Nucleus accumbens (tissue), 56 donors: ENCODE data around the gene CLDN19.
A peak's percentile ranks its signal among the peaks of the same experiment; 100 is the strongest.
"Not testable (repeated sequence)": the region's sequence is repeated elsewhere in the genome, so short reads cannot be mapped to it uniquely, and the experiment has no call there.

Experiments used
- DNase-seq, 56 donors: peaks; one replicate each; lab custom pipeline; 2025; lab: John Stamatoyannopoulos, UW

Gene CLDN19

DNA sequence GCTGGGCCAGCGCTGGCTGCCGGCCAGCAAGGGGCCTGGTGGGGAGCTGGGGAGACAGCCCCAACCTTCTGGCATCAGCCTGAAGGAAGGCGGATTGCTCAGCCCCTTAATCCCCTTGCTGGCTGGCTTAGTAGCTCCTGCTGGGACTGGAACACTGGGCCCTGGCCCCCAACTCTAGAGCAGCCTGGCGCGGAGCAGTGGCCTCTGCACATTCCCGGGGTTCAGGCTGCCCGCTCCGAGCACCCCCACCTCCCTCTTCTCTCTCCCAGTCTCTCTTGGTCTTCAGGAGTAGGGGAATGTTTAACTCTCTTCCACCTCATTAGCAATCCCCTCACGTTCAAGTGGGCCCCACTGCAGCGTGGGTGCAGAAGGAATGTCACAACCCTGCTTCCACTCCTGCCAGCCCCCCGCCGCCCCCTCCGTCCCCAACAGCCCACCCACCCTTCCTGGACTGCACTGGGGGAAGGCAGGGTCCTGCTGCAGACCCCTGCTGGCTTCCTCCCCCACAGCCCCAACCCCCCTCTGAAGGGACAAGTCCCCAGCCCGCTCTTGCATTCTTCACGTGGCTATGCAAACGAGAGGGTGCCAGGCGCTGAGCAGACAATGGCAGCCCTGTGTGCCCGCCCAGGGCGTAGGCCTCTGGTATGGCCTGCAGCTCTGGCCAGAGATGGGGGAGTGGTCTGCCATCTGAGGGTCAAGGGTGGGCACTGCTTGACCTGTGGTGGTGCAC, 980 bp upstream of the CLDN19 start:
- DNase-seq = peak in 12 of 56 donors; percentile 6 to 49 (median 19)

DNA sequence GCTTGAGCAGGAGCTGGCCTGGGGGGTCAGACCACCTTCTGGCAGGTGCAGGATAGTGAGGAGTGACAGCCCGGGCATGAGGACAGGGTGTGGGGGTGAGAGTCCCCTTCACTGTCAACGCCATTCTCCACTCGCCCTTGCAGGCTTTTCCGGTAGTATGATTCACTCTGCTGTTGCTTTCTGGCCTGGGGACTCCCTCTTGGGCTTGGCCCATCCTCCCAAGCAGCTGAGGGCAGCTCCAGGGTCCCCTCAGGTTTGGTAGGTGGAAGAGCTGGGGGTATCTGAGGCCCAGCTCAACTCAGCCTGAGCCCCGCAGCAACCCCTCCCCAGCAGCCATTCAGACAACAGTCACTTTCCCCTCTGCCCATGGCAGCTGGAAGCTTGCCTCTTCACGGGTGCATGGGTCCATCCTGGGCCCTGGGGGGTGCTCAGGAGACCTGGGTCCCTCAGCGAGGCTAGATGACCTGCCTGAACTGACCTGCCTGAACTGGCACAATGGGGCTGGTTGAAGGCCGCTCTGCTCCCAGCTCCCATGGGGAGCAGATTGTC, 1.3 kb downstream of the CLDN19 start:
- DNase-seq = no peak

DNA sequence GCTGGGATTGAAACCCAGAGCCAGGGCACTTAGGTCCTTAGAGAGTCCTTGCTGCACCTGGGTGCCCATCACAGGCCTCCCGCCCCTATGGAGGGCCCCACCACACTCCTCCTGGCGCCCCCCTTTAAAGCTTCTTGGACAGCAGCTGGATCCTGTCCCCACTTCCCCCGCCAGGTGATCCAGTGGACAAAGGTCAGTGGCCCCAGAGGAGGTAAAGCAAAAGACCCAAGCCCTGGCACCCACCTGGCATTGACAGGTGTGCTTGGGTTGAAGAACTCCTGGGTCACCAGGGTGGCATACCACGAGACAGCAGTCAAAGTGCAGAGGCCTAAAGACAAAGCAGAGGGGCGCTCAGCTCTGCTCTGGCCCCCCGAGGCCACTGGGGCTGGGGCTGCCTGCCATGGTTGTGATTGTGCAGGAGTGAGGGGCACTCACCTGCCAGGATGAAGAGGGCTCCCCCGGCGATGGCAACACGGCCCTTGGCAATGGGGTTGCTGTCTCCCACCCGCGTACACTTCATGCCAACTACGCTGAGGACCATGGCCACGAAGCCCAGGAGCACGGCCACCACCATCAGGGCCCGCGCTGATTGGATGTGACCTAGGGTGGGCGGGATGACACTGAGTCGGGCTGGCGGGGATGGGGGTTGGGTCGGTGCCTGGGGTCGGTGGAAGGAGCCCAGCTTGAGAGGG, 1.9 kb downstream of the CLDN19 start:
- DNase-seq = no peak

DNA sequence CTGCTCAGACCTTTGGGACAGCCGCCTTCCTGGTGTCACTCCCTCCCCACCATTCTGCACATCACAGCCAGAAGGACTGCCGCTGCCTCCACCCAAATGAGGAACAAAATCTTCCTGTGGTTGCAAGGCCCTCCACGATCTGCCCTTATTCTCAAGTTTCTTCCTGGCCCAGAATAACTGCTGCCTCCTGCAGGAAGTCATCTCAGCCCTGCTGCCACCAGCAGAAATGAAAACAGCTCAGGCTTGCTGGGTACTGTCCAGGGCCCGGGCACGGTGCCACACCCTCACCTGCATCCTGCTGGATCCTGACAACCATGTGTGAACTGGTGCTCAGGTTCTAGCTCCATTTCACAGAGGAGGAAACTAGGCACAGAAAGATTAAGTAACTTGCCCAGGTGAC, 2.8 kb downstream of the CLDN19 start:
- DNase-seq = peak in 1 of 56 donors; percentile 15

DNA sequence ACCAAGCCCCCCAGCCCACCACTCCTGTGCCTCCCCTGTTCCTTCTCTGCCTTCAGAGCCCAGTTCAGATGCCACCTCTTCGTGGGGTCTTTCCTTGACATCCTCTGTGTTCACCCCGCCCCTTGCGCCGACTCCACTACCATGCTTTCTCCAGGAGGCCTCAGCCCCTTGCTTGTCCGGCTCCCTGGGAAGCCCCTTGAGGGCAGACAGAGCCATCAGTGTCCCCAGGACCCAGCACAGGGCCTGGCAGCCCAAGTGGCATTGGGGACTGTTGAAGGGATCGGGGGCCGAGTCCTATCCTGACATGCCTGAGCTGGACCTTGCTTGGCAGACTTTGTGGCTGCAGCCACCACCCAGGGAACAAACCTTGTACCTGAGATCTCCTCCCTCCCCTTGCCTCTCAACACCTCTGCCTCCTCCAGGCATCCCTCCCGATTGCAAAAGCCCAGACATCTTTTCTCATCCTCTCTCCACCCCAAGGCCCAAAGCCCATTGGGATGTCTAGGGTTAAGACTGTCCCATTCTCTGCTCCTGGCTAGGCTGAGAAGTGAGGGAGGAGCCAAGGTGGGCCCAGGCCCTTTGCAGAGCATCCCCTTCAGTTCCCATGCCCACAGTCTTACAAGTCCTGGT, 3.4 kb downstream of the CLDN19 start:
- no peak for DNase-seq

DNA sequence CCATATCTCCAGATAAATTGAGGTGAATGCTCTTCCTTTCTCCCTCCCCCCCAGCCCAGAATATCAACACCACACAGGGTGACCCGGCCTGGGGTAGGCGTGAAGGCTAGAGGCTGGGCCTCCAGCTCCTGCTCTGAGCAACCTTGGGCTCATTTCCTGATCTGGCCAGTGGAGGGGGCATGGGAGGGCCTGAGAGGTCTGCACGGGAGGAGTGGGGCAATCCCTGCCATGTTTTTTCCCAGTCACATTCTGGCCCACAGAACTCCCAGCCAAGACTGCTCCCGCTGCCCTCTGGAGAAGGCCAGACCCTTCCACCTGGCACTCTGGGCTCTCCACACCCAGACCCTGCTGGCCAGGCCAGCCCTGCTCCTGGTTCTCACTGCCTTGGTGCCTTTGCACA, 3.9 kb downstream of the CLDN19 start:
- DNase-seq = no peak

DNA sequence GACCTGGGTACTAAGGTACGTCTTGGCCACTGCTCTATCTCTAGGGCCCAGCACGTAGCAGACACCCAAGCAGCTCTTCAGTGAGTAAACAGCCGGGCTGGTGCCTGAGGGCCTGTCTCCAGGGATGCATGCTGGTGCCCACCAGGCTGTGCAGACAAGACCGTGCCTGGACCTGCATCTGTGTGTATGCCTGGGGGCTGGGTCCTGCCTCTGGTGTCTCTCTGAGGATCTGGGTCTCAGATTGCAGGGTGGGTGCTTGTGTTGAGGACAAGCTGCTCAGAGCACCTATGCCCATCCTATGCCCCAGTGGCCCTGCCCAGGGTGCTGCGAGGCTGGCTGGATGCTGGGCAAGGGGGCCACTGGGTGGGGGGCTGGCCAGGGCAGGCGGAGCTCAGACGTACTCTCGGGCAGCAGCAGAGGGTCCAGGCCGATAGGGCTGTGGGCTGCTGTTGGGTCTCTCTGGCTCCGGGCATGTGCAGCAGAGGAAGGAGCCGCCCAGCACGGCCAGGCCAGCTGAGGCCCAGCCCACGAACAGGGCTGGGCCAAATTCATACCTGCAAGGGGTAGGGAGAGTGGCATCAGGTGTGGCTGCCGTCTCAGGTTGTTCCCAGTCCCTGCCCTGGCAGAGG, 4.4 kb downstream of the CLDN19 start:
- DNase-seq = no peak

DNA sequence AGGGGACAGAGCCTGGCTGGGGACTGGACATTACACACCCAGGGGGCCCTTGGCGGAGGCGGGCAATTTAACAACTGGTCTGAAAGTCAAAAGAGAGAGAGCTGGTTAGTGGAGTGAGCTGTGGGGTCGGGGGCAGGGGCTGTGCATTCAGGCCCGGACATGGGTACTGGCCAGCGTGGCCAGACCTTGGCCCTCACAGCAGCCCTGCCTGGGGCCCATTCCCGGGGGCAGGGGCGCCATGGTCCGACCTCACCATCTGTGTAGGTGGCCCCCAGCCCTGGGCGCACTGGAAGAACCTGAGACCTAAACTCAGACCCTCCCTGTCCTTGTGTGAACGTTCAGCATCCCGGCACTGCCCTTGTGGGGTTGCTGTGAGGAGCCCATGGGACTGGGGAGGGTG, 5.0 kb downstream of the CLDN19 start:
- DNase-seq = no peak

DNA sequence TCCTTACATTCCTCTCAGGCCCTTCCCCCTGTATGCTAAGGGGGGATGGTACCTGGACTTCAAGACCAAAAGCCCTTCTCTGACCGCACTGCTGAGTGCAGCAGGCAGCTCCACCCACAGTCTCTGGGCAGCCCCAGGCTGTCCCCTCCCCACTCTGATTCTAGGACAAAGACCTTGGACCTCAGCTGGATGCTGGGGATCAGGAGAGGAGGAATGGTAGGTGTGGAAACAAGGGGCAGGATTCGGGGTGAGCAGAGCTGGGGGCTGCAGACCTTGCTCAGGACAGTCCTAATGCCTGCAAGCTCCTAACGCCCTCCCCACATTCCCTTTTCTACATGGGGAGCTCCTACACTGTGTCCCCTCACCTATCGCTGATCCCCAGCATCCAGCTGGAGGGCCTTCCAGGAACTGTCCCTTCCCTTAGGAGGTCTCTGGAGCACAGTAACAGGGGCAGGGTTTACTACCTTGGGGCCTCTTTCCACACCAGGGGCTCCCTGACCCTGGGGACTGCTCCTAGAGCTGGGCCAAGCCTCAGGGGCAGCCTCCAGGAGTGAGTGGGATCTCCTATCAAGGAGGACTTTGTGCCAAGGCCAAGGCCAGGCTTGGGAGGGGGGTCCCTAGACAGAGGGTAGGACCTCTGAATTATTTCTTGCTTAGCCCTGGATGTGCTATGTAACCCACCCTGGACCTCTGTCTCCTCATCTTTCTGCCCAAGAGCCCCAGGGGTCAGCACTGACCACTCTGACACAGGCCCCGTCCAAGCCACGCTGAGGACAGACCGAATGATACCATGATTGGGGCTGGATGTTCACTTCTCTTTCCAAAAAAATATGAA, 5.6 kb downstream of the CLDN19 start:
- DNase-seq = no peak

DNA sequence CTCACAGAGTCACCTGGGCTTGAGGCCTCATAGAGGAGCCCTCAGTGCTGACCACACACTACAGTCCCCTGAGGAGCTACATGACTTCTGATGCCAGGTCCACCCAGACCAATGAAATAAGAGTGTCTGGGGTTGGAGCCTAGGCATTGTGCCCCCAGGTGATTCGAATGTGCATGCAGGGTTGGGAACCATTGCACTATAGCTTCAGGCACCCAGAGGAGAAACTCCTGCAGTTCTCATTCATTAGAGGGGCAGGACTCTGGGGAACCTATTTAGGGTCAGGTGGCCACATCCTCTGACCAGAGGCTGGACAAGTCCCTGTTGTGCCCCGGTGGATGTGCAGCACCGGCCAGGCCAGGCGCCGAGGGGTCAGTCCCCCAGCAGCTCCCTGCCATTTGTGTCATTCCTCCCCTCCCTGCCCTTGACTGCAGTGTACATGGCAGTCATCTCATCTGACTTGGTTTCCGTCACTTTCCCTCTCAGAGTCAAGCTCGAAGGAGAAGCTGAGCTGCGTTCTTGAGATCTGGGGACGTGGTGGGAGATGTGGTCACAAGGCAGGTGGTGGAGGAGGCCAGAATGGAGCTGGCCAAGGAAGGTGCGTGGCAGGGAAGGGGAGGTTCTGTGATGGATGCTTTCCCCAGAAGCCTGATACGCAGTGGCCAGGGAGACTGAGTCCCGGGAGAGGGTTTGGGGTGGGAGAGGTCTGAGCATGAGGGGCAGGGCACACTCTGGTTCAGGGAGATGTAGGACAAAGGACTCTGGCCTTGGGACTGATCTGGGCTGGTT, 6.4 kb downstream of the CLDN19 start:
- DNase-seq = no peak

DNA sequence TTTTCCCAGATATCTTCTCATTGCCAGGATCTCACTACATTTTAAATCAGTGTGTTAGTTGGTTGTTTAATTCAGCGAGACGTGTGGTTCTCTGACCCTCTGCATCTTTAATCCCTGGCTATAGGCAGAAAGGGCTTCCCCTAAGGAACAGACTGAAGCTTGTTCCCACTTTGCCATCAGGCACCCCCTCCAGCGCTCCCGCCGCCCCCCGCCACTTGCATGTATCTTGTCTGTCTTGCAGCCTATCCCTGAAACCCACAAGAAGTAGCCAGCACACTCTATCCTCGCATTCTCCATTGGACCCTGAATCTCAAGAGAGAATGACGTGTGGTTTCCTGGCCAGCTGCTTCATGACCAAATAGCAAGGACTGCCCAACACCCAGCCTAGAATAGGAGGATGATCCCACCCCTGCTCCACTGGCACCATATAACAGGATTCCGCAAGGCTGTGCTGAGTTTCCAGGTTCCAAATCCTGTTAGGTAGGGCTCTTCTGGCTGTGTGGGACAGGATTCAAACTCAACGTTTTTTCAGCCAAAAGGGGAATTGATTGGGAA, 7.8 kb downstream of the CLDN19 start:
- DNase-seq = no peak

DNA sequence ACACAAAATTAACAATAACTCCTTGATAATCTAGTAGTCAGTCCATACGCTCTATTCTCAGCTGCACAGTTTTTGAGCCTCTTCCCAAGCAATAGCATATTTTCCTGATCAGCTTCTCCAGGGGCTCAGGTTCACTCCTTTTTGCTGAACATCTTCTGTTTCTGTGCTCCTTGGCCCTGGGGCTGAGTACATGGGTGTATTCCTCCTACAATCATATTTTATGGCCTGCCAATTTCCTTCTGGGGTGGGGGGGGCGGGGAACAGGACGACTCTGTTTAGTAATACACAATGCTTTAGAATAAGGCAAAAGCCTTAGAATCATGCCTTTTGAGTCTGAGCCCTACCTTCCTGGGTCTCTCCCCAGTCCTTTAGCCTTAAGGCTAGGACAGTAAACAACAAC, 8.5 kb downstream of the CLDN19 start:
- DNase-seq = no peak

DNA sequence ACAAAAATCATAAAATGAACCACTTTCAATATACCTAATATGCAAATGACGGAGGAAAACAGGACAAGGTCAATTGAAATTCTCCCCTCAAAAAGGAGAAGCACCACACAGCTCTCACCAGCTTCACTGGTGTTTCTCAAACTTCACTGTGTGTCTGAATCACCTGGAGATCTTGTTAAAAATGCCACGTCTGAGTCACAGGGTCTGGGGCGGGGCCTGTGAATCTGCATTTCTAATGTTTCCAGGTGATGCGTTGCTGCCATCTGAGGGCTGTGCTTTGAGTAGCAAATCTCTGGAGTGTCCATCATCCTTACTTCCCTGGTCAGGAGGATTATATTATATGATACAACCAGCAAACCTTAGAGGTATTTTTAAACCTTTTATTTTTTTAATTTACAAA, 9.0 kb downstream of the CLDN19 start:
- DNase-seq = no peak

DNA sequence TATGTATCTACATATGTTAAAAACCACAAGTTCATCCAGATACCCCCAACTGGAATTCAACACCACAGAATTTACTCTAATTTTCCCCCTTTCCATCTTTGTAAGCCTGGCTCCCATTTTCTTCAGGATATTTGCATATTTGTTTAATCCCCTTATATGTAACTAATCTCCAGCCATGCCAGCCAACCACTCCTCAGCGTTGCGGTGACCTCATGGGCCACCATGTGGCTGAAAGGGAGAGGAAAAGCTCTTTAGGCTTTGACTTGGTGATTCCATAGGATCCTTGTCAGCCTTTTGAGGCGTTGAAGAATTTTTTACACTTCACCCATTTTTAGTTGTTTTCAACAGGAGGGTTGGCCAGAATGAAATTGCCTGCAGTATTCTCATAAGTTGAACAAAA, 10.0 kb downstream of the CLDN19 start:
- no peak for DNase-seq

DNA sequence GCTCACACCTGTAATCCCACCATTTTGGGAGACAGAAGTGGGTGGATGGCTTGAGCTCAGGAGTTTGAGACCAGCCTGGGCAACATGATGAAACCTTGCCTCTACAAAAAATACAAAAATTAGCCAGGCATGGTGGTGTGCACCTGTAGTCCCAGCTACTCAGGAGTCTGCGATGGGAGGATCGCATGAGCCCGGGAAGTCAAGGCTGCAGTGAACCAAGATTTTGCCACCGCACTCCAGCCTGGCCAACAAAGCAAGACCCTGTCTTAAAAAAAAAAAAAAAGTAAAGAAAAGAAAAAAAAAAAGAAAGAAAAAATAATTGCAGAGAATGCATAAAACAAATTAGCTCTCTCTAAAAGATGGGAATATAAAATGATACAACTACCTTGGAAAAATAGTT, 14.2 kb downstream of the CLDN19 start:
- DNase-seq = not testable (repeated sequence)

DNA sequence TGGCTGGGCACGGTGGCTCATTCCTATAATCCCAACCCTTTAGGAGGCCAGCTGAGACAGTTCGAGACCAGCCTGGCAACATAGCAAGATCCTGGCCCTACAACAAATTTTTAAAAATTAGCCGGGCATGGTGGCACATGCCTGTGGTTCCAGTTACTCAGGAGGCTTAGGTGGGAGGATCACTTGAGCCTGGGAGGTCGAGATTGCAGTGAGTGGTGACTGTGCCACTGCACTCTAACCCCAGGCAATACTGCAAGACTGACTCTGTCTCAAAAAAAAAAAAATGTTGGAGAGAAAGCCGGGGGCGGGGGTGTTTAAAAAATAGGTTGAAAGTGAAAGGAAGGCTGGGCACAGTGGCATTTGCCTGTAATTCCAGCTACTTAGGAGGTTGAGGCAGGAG, 16.5 kb downstream of the CLDN19 start:
- DNase-seq = no peak

DNA sequence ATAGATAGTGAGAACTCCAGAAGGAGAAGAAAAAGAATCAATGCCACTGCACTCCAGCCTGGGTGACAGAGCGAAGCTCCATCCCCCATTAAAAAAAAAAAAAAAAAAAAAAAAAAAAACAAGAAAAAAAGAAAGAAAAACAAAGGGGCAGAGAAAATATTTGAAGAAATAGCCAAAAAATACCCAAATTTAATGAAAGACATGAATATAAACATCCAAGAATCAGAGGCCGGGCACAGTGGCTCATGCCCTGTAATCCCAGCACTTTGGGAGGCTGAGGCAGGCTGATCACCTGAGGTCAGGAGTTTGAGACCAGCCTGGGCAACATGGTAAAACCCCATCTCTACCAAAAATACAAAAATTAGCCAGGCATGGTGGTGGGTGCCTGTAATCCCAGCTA, 17.6 kb downstream of the CLDN19 start:
- not testable (repeated sequence) for DNase-seq

DNA sequence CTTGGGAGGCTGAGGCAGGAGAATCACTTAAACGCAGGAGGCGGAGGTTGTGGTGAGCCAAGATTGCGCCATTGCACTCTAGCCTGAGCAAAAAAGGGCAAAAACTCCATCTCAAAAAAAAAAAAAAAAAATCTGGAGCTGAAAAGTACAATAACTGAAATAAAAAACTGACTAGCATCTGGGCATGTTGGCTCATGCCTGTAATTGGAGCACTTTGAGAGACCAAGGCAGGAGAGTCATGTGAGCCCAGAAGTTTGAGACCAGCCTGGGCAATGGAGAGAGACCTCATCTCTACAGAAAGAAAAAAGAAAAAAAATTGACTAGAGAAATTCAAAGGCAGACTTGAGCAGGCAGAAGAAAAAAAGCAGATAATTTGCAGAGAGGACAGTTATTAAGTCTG, 18.1 kb downstream of the CLDN19 start:
- DNase-seq = no peak

DNA sequence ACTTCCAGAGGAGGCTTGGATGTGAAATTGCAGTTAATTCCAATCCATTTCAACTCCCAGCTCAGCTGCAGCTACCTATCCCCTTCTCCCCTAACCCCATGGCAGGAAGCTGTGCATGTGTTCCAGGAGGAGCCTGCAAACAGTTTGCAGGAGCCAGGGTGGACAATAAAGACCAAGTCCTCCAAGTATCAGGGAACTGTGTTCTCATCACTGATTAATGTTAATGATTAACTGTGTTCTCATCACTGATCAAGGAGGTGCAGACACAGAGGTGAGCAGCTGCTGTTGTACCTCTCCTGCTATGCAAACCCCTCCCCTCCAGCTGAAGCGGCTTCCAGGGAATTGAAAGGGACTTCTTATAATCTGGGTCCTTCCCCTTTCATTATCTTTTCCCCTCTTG, 19.2 kb downstream of the CLDN19 start:
- no peak for DNase-seq
